Endothelial cell of umbilical vein (primary cell): ENCODE measurements around the gene P3H2. TPM values are rescaled to one million over a fixed set of nuclear protein-coding genes. Genes with fewer than 3 reads are reported as not detected.

Source experiments
- BruUV-seq: library from RNA; stranded (reverse); fragments of 400-500 nt; replicated peaks from 2 replicates; lab custom pipeline; 2021; lab: Mats Ljungman, UMichigan
- CTCF ChIA-PET: fragments of 300-600, 350-600 bp; sonication (Branson Sonifier 250); formaldehyde crosslinking; loops from one replicate; lab custom pipeline; 2021; ENCODE audit warnings: antibody characterized with exemption, inconsistent platforms; lab: Charles Lee
- POLR2A ChIA-PET: fragments of 300-600, 350-600 bp; sonication (Branson Sonifier 250); formaldehyde crosslinking; loops from one replicate; lab custom pipeline; 2021; ENCODE audit warnings: antibody characterized with exemption, inconsistent platforms; lab: Charles Lee
- DNase-seq: peaks from one replicate; pipeline ENCODE4 v3.0.0-alpha.2; 2011; ENCODE audit warnings: low read depth, low spot score
- FAIRE-seq: peaks from 2 replicates; lab custom pipeline; 2011; peaks lifted over from hg19 to GRCh38; lab: Jason Lieb, UNC
- H2AFZ ChIP-seq: 2 replicates; pipeline ENCODE4 v1.6.0; 2012; ENCODE audit warnings: low read depth, low read length, control low read depth, inconsistent platforms
- H3K27ac ChIP-seq: 2 replicates; pipeline ENCODE4 v1.5.1; 2011; ENCODE audit warnings: low read depth, mild to moderate bottlenecking, control low read depth, low read length, moderate library complexity; ENCODE audit not compliant: insufficient read depth
- H3K27me3 ChIP-seq, 2 experiments: 2 replicates each; pipeline versions ENCODE4 v1.6.0 to v1.6.1; 2011; ENCODE audit warnings: low read length in 2 of 2, mixed read lengths in 1 of 2; ENCODE audit not compliant: control insufficient read depth in 2 of 2, insufficient read depth in 2 of 2
- H3K36me3 ChIP-seq, 2 experiments: 2 replicates in 1 of 2; 3 replicates in 1 of 2; pipeline ENCODE4 v1.5.1; 2011; ENCODE audit warnings: low read length in 2 of 2, mild to moderate bottlenecking in 1 of 2, moderate library complexity in 1 of 2; ENCODE audit not compliant: control insufficient read depth in 2 of 2, insufficient read depth in 2 of 2; ENCODE audit errors: extremely low read depth in 1 of 2
- H3K4me1 ChIP-seq: 3 replicates; pipeline ENCODE4 v1.5.1; 2011; ENCODE audit warnings: mild to moderate bottlenecking, low read length; ENCODE audit not compliant: control insufficient read depth, insufficient read depth; ENCODE audit errors: extremely low read depth
- H3K4me2 ChIP-seq: 2 replicates; pipeline ENCODE4 v1.6.1; 2011; ENCODE audit warnings: low read length, control low read depth, mixed read lengths; ENCODE audit not compliant: insufficient read depth
- H3K4me3 ChIP-seq, 3 experiments: fragments of 200-600 bp in 1 of 3; sonication (generic), shearing (Covaris generic) in 1 of 3; replicated peaks in 1 of 3; 2 replicates each; pipeline ENCODE4 v1.5.1; 2011 to 2016; ENCODE audit warnings: control low read depth in 3 of 3, low read length in 3 of 3, mild to moderate bottlenecking in 2 of 3, inconsistent platforms in 1 of 3, low read depth in 1 of 3, moderate library complexity in 1 of 3; ENCODE audit not compliant: insufficient read depth in 1 of 3
- H3K79me2 ChIP-seq: 2 replicates; pipeline ENCODE4 v1.6.0; 2012; ENCODE audit warnings: low read length, inconsistent platforms; ENCODE audit not compliant: control insufficient read depth, insufficient read depth
- H3K9ac ChIP-seq: replicated peaks from 2 replicates; pipeline ENCODE3; 2011; ENCODE audit warnings: low read length, control low read depth; ENCODE audit not compliant: insufficient read depth; ENCODE audit errors: extremely low read depth
- H3K9me1 ChIP-seq: replicated peaks from 3 replicates; pipeline ENCODE4 v1.6.0; 2011; ENCODE audit warnings: mild to moderate bottlenecking, low read length; ENCODE audit not compliant: control insufficient read depth, insufficient read depth; ENCODE audit errors: extremely low read depth
- H3K9me3 ChIP-seq: replicated peaks from 2 replicates; pipeline ENCODE4 v1.5.1; 2012; ENCODE audit warnings: low read length, inconsistent platforms; ENCODE audit not compliant: control insufficient read depth, insufficient read depth
- H4K20me1 ChIP-seq: replicated peaks from 2 replicates; pipeline ENCODE3; 2011; ENCODE audit warnings: mild to moderate bottlenecking, low read length; ENCODE audit not compliant: control insufficient read depth, insufficient read depth; ENCODE audit errors: extremely low read depth
- EZH2 ChIP-seq: IDR thresholded peaks from 2 replicates; pipeline ENCODE4 v1.6.1; 2012; ENCODE audit warnings: borderline replicate concordance, low read depth, mild to moderate bottlenecking, moderate library complexity, low read length, inconsistent platforms; ENCODE audit not compliant: severe bottlenecking
- FOS ChIP-seq: IDR thresholded peaks from 2 replicates; pipeline ENCODE4 v1.6.1; 2011; ENCODE audit warnings: mild to moderate bottlenecking, low read length, moderate library complexity, borderline replicate concordance; ENCODE audit not compliant: insufficient read depth
- GATA2 ChIP-seq: IDR thresholded peaks from 2 replicates; pipeline ENCODE4 v1.7.0; 2011; ENCODE audit warnings: low read depth, mild to moderate bottlenecking, moderate library complexity, mixed read lengths, low read length; ENCODE audit not compliant: insufficient read length, insufficient read depth
- JUN ChIP-seq: IDR thresholded peaks from 2 replicates; pipeline ENCODE4 v1.6.1; 2011; ENCODE audit warnings: borderline replicate concordance, low read depth; ENCODE audit not compliant: insufficient read length, insufficient read depth
- MYC ChIP-seq: IDR thresholded peaks from one replicate; pipeline ENCODE4 v1.6.1; 2011; ENCODE audit warnings: mild to moderate bottlenecking, low read depth, low read length
- POLR2A ChIP-seq: IDR thresholded peaks from 2 replicates; pipeline ENCODE4 v1.6.1; 2012; ENCODE audit warnings: low read depth, mild to moderate bottlenecking, control low read depth, low read length
- POLR2AphosphoS5 ChIP-seq: IDR thresholded peaks from 2 replicates; pipeline ENCODE4 v1.6.1; 2012; ENCODE audit warnings: low read depth, mild to moderate bottlenecking, control low read depth, low read length, moderate library complexity; ENCODE audit not compliant: insufficient read depth
- dilution Hi-C: fragments of 300-500 bp; cut with MboI; formaldehyde crosslinking; loops from one replicate; pipeline ENCODE4 v1.15.0; 2019; ENCODE audit warnings: low sequenced_read_pairs; ENCODE audit not compliant: extremely low pct_ligation_motif_present
- intact Hi-C: fragments of 100-400 bp; cut with micrococcal nuclease; formaldehyde crosslinking; loops from one replicate; pipeline ENCODE4 v1.10.0; 2022
- polyA plus RNA-seq, 4 experiments: library from polyadenylated mRNA; depleted of rRNA in 3 of 4; stranded (reverse) in 3 of 4; unstranded in 1 of 4; fragments of >200 nt; gene quantifications; 2 replicates each; pipeline versions ENCODE4 v1.2.1 to v1.2.3, GENCODE V29; 2011 to 2012; ENCODE audit warnings: missing spikeins in 1 of 4
- total RNA-seq: library from RNA; stranded (reverse); gene quantifications from 2 replicates; pipeline ENCODE4 v1.2.3, GENCODE V29; 2021
- TF ChIP-seq, protein P1 (sequence below), 2 donors: IDR thresholded peaks; 1 replicate in 1 of 2; 2 replicates in 1 of 2; pipeline ENCODE4 v1.5.1; 2011; ENCODE audit warnings: low read length in 2 of 2, mild to moderate bottlenecking in 2 of 2, moderate library complexity in 2 of 2, control low read depth in 1 of 2, inconsistent platforms in 1 of 2, low read depth in 1 of 2; ENCODE audit not compliant: insufficient read depth in 1 of 2; ENCODE audit errors: extremely low read depth in 1 of 2
- TF ChIP-seq, protein P2 (sequence below): IDR thresholded peaks from 2 replicates; pipeline ENCODE4 v1.6.1; 2011; ENCODE audit not compliant: insufficient read depth, insufficient read length

Gene P3H2
- total and polyA plus RNA-seq, 2 donors (not counting 3 experiments of a cell fraction or from before 2014, with no cell fraction given) = 6.6 to 6.8 TPM

DNA sequence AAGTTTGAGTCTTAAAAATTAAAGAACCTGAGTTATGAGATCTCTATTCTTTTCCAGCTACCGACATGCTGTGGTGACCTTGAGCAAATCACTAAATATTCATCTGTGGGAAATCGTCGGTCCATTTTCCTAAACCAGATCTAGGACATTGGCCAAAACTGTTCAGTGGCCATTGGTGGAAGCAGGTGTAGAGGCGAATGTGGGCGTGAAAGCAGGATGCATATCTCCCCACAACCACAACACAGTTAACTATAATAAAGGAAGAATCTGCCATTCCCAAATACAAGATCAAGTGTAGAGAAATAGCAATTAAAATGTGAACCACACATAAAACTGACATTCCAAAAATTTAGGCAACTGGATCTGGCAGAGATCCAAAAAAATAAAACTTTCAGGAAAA lies 129.9 kb downstream of the P3H2 start:
- Histone ChIP-seq H3K9me3 (no peaks in the 10 kb centered on the region), H3K9ac (no peak overlapping the region), H3K4me2 (no peak overlapping the region), H4K20me1 (no peaks in the 10 kb centered on the region), H2AFZ (no peak overlapping the region), H3K4me1 (no peaks in the 10 kb centered on the region), H3K27ac (no peak overlapping the region), H3K36me3 (no peaks in the 10 kb centered on the region), H3K27me3 (no peaks in the 10 kb centered on the region), H3K4me3 (no peak overlapping the region), H3K79me2 (no peaks in the 10 kb centered on the region), H3K9me1 (no peaks in the 10 kb centered on the region)
- FAIRE-seq (no peak), DNase-seq (no peak)
- ChIA-PET POLR2A (no interaction called here), CTCF (no interaction called here)
- intact Hi-C loops (no loop called here), dilution Hi-C loops (no loop called here)
- no TSS peak for BruUV-seq
- TF ChIP-seq GATA2 = no peak
- TF ChIP-seq EZH2 = no peak
- no peak for TF ChIP-seq JUN
- TF ChIP-seq, protein P1, sequence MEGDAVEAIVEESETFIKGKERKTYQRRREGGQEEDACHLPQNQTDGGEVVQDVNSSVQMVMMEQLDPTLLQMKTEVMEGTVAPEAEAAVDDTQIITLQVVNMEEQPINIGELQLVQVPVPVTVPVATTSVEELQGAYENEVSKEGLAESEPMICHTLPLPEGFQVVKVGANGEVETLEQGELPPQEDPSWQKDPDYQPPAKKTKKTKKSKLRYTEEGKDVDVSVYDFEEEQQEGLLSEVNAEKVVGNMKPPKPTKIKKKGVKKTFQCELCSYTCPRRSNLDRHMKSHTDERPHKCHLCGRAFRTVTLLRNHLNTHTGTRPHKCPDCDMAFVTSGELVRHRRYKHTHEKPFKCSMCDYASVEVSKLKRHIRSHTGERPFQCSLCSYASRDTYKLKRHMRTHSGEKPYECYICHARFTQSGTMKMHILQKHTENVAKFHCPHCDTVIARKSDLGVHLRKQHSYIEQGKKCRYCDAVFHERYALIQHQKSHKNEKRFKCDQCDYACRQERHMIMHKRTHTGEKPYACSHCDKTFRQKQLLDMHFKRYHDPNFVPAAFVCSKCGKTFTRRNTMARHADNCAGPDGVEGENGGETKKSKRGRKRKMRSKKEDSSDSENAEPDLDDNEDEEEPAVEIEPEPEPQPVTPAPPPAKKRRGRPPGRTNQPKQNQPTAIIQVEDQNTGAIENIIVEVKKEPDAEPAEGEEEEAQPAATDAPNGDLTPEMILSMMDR (IDR thresholded peaks at IDR 0.05; ENCODE audit: extremely low read depth in 1 of 2, insufficient read depth in 1 of 2, low read depth in 1 of 2, low read length in 2 of 2) = no peak
- TF ChIP-seq MYC = no peak
- no peak for TF ChIP-seq FOS
- TF ChIP-seq POLR2AphosphoS5 = no peak
- TF ChIP-seq, protein P2, sequence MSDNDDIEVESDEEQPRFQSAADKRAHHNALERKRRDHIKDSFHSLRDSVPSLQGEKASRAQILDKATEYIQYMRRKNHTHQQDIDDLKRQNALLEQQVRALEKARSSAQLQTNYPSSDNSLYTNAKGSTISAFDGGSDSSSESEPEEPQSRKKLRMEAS = no peak
- TF ChIP-seq POLR2A = no peak
